Hematopoietic multipotent progenitor cell (in vitro differentiated cells): ENCODE data around the gene TMEM86B. TPM values are rescaled to one million over a fixed set of nuclear protein-coding genes. Genes with fewer than 3 reads are reported as not detected.
"Not testable (repeated sequence)": the region's sequence is repeated elsewhere in the genome, so short reads cannot be mapped to it uniquely, and the experiment has no call there.

Experiments
- DNase-seq, 3 donors: peaks; one replicate each; pipeline ENCODE4 v3.0.0-alpha.2; 2011 to 2015; ENCODE audit warnings: low read depth in 2 of 3, low spot score in 2 of 3
- total RNA-seq: library from RNA; depleted of rRNA; stranded (reverse); fragments of >200 nt; gene quantifications from one replicate; pipeline ENCODE4 v1.2.3, GENCODE V29; 2012

TMEM86B gene
- total RNA-seq, 1 donor, result 12.4 TPM

DNA sequence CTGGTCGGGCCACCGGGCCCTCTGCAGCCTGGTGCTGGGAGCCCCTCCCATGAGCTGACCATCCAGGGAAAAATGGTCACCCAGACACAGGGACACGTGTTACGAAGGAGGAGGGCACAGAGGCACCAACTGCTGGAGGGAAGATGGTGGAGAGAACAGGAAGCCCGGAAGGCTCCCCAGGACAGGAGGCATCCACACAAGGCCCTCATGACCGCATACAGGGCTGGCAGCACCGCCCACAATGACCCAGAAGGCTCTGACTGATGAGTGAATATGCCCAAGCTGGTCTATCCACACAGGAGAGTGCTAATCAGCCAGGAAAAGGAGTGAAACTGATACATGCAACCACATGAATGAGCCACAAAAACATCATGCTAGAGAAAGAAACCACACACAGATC lies 14.0 kb upstream of the TMEM86B start:
- no peak for DNase-seq

DNA sequence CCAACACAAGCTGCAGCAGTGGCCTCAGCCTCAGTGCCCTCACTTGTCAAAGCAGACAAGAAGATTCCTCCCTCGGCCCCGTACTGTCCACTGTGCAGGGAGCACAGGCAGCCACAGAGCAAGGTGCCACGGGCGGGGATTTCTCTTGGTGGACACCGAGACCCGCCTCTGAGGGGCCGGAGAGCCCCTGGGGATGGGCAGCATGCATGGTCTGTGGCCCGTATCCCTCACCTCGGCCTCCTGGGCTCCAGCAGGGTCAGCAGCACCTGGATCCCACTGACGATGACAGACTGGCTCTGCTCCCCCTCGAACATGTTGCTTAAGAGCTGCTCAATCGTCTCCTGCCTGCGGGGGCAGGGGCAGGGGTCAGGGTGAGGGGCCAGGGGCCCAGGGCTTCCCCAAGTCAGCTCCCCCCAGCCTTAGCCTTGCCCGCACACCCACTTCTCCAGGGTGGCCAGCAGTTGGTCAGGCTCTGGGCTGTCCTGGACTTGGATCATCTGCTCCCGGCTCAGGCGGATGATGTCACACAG lies 13.4 kb upstream of the TMEM86B start:
- DNase-seq, result no peak

DNA sequence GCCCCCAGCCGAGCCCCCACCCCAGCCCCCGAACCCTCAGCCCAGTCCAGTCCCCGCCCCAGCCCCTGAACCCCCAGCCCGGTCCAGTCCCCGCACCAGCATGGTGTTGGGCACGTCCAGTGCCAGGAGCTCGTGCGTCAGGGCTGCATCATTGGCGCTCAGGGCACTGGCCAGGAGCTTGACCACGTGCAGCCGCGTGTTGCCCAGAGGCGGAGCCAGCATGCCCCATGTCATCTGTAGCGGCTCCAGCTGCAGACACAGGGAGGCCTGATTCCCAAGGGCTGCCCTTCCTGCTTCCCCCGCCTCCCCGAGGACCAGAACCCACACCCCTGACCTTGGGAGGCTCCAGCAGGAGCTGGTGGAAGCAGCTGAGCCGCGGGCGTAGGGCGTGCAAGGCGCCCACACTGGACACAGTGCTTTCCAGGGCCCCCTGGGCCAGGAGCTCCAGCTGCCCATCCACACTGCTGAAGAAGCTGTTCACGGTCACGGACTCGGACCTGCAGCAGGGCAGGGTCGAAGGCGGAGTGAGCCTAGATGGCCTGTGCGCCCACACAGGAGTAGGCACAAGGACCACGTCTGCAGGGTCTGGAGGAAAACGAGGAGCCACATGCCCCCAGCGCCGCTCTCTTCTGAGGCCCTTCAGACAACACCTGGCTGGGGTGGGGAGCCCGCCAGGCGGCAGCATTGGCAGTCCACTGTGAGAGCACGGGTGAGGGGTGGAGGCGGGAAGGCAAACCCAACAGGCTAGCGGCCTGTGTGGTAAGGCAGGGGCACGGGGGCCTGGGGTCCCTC lies 12.8 kb upstream of the TMEM86B start:
- no peak for DNase-seq

DNA sequence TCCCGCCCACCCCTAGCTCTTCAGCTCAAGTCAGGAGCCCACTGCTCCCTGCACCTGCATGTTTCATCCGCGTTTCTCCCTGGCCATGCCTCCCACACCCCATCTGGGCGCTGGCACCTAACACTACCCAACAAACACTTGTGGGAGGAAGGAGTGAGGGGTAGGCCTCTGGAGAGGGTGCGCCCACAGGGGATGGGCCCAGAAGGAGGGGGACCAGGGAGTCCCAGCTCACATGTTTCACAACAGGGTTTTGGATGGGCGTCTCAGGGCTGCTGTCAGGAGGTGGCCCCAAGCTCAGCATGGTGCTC lies 12.1 kb upstream of the TMEM86B start:
- no peak for DNase-seq

DNA sequence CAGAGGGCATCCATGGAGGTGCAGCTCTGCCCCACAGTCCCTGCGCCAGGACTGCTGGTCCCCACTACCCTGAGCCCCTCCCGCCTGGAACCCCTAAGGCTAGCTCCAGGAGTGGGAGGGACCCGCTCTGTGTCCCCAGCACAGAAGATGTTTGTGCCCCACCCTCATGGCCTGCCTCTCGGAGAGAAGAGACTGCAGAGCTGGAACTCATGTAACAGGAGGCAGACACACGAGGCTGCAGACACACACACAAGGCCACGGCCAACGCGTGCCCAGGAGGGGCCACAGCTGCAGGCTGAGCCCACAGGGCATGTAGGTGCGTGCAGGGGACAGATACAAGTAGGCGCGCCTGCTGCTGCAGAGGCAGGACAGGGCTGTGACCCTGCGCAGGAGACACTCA lies 10.4 kb upstream of the TMEM86B start:
- DNase-seq, result no peak

DNA sequence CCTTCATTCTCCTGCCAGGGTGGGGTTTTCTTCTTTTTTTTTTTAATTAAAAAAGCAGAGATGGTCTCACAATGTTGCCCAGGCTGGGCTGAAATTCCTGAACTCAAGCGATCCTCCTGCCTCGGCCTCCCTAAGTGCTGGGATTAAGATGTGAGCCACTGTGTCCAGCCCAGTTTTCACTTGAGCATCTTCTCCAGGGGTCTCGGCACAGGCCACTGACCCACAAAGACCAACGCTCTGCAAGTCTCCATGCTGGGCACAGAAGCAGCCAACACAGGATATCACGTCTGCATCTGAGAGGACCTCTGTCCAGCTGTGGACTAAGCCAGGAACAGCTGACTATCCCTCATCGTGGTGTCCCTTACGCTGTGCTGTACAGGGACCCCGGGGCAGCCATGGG lies 9.5 kb upstream of the TMEM86B start:
- no peak for DNase-seq

DNA sequence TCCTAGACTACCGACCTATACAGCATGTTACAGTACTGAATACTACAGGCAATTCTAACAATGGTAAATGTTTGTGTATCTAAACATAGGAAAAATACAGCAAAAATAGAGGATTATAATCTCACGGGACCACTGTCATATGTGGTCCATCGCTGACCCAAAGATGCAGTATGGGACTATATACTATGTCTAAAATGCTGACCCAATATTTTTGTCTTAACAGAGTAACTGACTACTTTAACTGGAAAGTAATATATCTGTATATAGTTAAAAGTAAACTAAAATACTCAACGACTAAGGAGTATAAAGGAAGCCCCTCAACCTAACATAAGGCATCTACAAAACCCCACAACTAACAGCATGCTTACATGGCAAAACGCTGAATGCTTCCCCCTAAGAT lies 4.4 kb upstream of the TMEM86B start:
- no peak for DNase-seq

DNA sequence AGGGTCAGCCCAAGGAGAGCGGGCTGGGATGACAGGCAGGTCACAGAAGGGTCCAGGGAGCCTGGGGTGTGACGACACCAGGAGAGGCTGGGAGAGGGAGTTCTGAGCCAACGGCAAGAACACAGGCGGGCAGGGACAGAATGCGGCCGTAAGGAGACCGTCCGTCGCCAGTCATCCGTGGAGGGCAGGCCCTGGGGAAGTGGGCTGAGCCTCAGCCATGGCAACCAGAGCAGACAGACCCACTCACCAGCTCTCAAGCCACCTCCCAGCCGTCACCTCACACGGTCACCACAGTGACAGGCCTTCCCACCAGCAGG lies 3.7 kb upstream of the TMEM86B start:
- DNase-seq, result no peak

DNA sequence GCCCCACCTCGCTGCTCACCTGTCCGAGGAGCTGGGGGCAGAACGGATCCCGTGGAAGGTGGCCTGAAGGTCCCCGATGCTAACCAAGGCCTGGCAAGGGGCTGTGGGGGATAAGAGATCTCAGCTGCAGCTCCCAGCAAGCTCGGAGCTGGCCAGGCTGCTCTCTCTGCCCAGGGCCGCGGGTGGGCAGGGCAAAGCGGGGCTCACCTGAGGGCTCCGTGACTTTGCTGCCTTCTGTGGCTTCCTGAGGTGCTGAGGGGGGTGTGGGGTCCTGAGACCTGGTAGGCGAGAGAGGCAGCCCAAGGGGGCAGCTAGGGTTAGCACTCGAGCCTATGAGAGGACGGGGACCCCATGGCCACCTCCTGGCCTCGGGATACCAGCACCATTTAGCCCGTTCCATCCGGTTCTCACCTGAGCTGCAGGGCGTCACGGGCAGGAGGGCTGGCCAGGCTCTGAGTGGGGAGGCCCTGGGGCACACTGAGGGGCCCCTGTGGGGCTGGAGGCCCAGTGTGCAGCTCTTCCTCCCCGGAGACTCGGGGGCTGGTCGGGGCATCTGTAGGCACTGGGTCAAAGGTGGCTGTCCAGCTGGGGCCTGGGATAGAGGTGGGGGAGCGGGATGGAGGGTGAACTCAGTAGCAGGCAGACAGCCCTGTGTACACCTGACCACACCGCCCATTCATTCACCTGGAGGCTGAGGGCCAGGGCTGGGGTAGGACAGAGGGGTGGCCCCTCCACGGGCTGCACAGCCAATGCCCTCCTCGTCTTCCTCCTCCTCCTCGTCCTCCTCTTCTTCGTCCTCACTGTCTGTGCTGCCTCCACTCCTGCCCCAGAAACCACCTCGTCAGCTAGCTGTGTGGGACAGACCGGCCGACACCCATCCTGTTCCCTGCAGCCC lies 3.1 kb upstream of the TMEM86B start:
- DNase-seq, result no peak

DNA sequence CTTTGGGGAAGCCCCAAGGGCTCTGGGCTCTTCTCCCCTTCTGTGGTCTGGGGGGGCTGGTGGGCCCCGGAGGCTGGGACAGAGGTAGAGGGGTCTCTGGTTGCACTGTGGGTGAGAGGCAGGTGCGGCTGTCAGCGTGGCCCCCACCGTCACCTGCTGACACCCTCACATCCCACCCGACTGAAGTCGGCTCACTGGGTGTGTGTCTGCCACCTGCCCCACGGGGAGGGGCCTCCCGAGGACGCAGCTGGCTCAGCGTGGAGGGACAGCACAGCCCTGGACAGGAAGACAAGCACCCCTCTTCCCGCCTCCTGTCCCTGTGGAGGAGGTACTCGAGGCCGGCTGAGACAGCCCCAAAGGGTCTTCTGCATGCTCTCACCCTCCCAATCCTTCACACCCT lies 2.2 kb upstream of the TMEM86B start:
- DNase-seq, result no peak

DNA sequence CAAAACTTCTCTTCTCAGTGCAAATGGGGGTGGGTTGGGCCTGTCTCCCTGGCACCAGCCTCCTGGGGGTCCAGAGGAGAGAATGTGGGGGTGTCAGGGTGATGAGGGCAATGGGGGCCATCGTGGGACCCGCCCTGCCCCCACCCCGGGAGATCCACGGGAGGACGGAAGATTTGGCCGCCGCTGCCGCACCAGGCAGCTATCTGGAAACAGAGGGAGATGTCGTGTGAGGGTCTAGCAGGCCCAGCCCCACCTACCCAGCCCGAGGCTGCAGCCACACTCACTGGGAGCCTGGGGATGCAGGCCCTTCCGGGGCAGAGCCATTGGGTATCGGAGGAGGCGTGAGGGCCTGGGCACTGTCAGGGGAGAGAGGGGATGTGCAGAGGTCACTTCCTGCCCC lies 1.8 kb upstream of the TMEM86B start:
- no peak for DNase-seq

DNA sequence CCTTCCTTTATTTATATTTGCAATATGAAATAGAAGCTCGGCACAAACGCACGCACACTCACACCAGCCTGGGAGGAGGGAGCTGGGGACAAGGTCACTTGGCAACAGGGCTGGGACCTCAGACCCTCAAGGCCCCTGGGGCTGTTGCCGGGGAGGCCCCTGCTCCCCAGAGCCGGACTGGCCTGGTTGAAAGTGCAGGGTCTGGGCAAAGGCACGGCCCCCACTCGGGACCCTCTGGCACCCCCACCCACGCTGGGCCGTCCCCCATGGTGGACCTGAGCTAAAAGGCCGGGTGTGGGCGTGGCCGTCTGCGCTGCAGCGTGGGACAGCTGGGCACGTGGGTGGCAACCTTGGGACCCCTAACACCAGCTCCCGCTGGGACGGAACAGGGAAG lies 1.2 kb upstream of the TMEM86B start:
- no peak for DNase-seq

DNA sequence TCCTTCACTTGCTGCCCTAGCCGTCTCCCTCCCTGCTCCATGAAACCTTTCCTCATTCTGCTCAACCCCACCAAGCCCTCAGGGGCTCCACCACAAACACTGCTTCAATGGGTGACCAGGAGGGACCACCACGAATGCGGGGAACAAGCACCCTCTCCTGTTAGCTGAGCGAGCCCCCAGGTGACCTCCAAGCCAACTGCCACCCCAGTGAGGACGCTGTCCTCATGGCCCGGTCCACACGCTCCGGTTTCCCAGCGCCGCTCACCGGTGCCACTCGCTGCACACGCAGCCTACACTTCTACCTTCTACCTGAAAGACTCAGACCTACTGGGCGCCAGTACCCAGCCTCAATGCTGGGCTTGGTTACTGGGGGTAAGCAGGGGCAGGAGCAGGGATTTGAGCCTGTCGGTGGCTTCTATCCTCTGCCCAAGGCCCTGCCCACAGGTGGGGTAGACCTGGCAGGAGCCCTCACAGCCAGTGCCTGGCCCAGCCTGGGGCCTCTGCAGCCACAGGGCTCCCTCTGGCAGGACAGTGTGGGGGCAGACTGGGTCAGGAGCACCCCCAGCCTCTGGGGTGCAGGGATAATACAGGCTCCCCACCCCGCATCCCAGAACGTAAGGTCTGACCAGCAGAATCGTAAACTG lies 704 bp upstream of the TMEM86B start:
- DNase-seq, result no peak

DNA sequence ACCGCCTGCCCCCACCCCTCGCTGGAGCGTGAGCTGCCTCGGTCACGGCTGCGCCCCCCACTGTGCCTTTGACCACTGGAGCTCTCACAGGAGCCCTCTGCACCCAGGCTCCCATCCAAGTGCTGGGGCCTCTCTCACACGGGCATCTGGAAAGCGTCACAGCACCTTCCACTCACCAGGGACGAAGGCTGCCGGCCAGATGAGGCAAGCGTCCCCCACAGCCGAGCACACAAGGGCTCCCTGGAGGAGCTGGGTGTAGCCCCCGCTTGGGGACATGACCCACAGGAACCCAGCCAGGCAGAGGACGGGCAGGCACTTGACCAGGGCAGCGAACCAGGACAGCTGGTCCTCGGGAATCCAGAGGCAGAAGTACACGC lies 560 bp downstream of the TMEM86B start:
- no peak for DNase-seq

DNA sequence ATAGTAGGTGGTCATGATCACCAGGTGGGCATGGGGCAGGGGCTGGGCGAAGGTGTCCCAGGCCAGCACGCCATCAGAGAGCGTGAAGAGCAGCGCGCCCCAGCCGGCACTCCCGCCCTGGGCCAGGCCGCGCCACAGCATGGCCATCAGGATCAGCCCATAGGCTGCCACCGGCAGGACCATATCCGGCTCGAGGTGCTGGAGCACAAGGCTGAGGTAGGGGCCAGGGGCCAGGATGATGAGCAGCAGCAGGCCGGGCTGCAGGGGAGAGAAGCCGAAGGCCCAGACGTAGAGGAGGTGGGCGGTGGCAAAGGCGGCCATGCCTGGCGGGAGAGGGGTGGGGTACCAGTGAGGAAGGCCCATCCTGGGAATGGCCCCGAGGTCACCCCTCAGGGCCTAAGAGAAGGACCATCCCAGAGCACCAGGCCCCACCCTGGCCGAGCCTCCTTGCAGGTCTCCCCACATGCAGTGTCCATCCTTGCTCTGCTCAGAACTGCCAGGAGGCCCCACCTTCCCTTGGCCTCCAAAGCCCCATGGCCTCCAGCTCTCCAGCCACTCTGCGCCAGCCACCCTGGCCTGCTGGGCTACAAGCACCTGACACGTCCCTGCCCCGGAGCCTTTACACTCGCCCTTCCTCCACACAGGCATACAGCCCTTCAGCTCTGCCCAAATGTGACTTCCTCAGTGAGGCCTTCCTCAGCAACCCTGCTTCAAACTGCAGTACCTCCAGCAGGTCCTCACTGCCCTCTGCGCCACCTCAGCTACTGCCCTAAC lies 1.1 kb downstream of the TMEM86B start:
- DNase-seq, result no peak

DNA sequence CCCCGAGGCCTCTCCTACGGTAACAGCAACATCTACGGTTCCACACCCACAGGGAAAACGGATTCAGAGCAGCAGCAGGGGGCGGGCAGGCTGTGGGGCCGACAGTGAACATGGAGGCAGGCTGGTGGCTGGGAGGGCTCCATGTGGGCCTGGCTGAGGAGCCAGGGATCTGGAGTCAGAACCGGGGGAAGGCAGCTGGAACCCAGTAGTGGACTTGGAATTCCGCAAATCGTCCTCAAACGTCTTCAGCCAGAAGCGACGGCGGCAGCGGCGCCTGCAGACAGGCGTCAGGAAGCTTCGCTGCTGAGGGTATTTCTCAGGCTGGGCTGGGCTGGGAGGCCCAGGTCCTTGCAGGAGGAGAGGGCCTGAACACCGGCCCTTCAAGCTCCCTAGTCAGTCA lies 1.8 kb downstream of the TMEM86B start:
- DNase-seq, result no peak

DNA sequence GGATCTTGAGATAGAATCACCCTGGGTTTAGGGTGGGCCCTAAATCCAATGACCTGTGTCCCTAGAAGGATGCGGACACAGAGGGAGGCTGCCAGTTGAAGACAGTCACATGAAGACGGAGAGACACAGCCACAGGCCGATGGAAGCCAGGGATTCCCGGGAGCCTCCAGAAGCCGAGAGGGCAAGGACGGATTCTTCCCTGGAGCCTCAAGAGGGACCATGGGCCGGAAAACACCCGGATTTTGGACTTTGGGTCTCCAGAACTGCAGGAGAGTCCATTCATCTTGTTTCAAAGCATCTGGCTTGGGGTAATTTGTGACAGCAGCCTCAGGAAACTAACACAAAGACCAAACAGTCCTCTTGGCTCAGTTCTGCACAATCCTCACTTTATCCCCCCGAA lies 2.3 kb downstream of the TMEM86B start:
- no peak for DNase-seq

DNA sequence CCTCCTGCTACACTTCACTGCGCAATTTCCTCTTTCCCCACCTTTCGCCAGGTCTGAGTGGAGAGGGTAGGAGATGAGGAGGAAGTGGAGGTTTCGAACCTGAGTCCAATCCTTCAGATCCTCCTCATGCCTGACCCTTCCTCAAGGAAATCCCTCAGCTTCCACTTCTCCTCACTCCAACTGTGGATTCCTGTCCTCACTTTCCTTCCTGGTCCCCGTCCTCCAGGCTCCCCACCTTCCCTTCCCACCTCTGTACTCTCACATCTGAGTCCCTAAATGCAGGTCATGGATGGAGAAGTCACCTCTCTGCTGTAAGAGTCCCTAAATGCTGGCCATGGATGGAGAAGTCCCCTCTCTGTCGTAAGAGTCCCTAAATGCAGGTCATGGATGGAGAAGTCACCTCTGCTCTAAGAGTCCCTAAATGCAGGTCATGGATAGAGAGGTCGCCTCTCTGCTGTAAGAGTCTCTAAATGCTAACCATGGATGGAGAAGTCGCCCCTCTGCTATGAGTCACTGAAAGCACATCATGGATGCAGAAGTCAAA lies 3.1 kb downstream of the TMEM86B start:
- DNase-seq, result no peak

DNA sequence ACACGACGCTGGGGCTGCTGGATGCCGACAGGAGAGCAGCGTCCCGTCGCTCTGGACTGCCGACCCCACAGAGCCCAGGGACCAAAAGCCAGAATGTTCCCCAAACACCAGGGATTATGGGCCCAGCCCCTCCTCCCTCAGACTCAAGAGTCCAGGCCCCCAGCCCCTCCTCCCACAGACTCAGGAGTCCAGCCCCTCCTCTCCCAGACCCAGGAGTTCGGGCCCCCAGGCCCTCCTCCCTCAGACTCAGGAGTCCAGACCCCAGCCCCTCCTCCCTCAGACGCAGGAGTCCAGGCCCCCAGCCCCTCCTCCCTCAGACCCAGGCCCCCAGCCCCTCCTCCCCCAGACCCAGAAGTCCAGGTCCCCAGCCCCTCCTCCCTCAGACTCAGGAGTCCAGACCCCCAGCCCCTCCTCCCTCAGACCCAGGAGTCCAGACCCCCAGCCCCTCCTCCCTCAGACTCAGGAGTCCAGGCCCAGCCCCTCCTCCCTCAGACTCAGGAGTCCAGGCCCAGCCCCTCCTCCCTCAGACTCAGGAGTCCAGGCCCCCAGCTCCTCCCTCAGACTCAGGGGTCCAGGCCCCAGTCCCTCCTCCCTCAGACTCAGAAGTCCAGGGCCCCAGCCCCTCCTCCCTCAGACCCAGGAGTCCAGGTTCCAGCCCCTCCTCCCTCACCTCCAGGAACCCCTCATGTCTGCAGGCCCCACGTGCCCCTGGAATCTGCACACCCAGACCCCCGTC lies 3.7 kb downstream of the TMEM86B start:
- not testable (repeated sequence) for DNase-seq

DNA sequence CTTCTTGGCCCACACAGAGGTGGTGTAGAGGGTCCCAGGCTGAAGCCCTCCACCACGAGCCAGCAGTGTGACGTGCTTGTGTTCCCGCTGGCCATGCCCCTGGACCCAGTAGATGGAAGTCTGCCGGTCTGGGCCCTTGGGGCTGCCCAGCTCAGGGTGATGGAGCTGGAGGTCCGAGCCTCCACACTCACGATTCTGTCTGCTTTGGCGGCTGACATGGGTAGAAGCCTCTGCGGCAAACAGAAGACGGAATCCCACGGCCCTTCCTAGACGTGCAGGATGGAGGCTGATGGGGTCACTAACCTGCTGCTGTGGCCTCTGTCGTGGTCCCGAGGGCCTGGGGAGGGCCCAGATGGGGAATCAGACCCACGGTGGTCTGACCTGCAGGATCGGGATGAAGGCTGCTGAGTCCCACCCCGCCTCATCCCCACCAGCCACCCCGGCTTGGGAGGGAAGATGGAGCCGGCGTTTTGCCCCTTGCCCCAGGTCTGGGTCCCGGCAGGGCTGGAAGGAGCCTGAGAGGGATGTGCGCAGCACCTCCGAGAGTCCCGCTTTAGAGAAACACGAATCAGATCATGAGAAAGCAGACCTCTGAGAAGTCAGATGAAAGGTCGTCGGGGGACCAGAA lies 4.4 kb downstream of the TMEM86B start:
- no peak for DNase-seq
